Measurements from ENCODE around the gene TSPAN18. TPM values are rescaled to one million over a fixed set of nuclear protein-coding genes. Genes with fewer than 3 reads are reported as not detected.

The TSPAN18 gene
- total RNA-seq, 1 experiment from 2014 or later, result 21.3 TPM

DNA sequence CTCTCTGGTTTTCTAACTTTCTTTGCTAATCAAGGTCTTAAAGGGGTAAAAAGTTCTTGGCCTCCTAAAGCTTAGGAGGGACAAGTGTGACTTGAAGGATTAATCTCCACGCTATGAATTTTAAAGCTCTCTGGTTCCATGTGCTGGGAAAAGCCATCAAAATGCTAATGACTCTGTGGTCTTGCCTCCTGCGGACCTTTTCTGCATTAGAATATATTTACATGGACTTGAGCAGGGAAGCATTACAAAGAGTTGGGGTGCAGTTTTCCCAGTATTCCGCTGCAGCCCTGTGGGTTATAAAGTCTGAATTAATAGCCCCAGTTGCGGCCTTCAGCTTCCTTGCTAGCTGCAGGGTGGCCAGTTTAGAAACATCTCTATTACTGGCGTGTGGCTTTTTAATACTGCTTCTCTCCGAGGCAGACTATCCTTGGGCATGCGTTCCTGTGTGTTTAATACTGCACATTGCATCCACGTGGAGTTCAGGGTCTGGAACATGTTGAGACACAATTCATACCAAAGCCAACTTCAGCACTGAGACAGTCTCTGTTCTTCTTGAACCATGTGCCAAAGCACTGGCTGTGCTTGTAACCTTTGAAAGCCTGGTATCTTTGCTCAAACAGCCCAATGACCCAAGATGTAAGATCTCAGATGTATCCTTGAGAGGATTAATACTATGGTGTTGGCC, 27.3 kb downstream of the TSPAN18 start:
- no peak for DNase-seq (ENCODE audit: low read depth, low spot score)
- TF ChIP-seq, protein P1, sequence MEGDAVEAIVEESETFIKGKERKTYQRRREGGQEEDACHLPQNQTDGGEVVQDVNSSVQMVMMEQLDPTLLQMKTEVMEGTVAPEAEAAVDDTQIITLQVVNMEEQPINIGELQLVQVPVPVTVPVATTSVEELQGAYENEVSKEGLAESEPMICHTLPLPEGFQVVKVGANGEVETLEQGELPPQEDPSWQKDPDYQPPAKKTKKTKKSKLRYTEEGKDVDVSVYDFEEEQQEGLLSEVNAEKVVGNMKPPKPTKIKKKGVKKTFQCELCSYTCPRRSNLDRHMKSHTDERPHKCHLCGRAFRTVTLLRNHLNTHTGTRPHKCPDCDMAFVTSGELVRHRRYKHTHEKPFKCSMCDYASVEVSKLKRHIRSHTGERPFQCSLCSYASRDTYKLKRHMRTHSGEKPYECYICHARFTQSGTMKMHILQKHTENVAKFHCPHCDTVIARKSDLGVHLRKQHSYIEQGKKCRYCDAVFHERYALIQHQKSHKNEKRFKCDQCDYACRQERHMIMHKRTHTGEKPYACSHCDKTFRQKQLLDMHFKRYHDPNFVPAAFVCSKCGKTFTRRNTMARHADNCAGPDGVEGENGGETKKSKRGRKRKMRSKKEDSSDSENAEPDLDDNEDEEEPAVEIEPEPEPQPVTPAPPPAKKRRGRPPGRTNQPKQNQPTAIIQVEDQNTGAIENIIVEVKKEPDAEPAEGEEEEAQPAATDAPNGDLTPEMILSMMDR (IDR thresholded peaks at IDR 0.05), result no peak
- Histone ChIP-seq H3K4me1 (ENCODE audit: control insufficient read depth, insufficient read depth, low read length) (0 out of 2 replicates have a peak, but pooled peaks cover 2% of the 10 kb centered on the region), H3K4me3 (ENCODE audit: low read depth in 2 of 2, low read length in 2 of 2) (no peak overlapping the region), H3K27me3 (ENCODE audit: control insufficient read depth, insufficient read depth, low read length) (0 out of 2 replicates have a peak, but pooled peaks cover 4% of the 10 kb centered on the region), H3K9me3 (ENCODE audit: control insufficient read depth, insufficient read depth, low read depth, low read length) (no peaks in the 10 kb centered on the region), H3K36me3 (ENCODE audit: control insufficient read depth, insufficient read depth, low read length) (no peaks in the 10 kb centered on the region), H3K27ac (ENCODE audit: low read length) (no peak overlapping the region)
- in situ Hi-C loops (cut with HindIII; ENCODE audit: low pct_unique_long_range_greater_than_20kb, low sequenced_read_pairs) (no loop called here), intact Hi-C loops (cut with micrococcal nuclease; ENCODE audit: unreplicated experiment) (no loop called here)
- ChIA-PET POLR2A (no interaction called here), CTCF (interaction anchor here (0.6 kb wide), 1 partner anchor 12 kb away, joined by 3 read pairs; no protein-coding TSS in a partner anchor)
- BruUV-seq (replicated peaks), result no TSS peak
- no peak for ATAC-seq

DNA sequence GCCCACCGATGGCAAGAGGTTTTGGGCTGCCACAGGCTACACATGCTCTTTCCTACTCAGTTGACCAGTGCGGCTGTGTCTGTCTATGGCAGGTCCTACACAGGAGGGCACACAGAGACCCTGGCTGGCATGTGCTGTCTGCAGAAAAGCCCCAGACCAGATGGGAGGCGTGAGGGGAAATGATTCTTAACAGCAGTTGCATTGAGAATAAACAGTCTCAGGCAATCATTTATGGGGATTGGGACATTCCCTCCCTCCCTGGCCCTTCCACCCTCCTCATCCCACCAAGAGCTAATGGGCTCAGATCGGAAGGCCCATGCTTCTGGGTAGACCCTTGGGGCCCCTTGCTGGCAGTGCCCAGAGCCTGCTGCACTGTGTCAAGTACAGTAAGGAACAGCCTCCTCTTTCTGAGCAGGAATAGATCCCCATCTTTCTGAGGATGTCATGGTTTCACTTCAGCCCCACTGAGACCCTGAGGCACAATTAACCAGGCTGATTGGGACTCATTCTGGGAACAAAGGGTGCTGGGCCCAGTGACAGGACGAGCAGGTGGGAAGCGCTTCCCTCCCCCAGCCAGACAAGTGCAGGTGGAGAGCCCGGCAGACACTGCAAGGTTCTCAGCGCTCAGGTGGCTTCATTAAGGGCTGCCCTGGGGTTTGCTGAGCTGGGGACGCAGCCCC, 28.3 kb downstream of the TSPAN18 start:
- DNase-seq (ENCODE audit: low read depth, low spot score) (no peak), ATAC-seq (no peak)
- intact Hi-C loops (cut with micrococcal nuclease; ENCODE audit: unreplicated experiment), result no loop called here
- in situ Hi-C loops (cut with HindIII; ENCODE audit: low pct_unique_long_range_greater_than_20kb, low sequenced_read_pairs), result no loop called here
- Histone ChIP-seq H3K36me3 (ENCODE audit: control insufficient read depth, insufficient read depth, low read length) (no peaks in the 10 kb centered on the region), H3K9me3 (ENCODE audit: control insufficient read depth, insufficient read depth, low read depth, low read length) (no peaks in the 10 kb centered on the region), H3K4me1 (ENCODE audit: control insufficient read depth, insufficient read depth, low read length) (0 out of 2 replicates have a peak, but pooled peaks cover 2% of the 10 kb centered on the region), H3K27me3 (ENCODE audit: control insufficient read depth, insufficient read depth, low read length) (0 out of 2 replicates have a peak, but pooled peaks cover 4% of the 10 kb centered on the region), H3K27ac (ENCODE audit: low read length) (no peak overlapping the region), H3K4me3 (ENCODE audit: low read depth in 2 of 2, low read length in 2 of 2) (no peak overlapping the region)
- POLR2A ChIA-PET, result no interaction called here
- TF ChIP-seq, protein P1 (IDR thresholded peaks at IDR 0.05), result no peak
- TF ChIP-seq TCF7L2 (IDR thresholded peaks at IDR 0.05; ENCODE audit: low read depth, low read length) (no peak), SIN3A (IDR thresholded peaks at IDR 0.05; ENCODE audit: borderline replicate concordance, insufficient read depth, low read depth, low read length) (no peak), POLR2AphosphoS5 (IDR thresholded peaks at IDR 0.05; ENCODE audit: low read depth, low read length) (no peak)
- TF ChIP-seq, protein P2, sequence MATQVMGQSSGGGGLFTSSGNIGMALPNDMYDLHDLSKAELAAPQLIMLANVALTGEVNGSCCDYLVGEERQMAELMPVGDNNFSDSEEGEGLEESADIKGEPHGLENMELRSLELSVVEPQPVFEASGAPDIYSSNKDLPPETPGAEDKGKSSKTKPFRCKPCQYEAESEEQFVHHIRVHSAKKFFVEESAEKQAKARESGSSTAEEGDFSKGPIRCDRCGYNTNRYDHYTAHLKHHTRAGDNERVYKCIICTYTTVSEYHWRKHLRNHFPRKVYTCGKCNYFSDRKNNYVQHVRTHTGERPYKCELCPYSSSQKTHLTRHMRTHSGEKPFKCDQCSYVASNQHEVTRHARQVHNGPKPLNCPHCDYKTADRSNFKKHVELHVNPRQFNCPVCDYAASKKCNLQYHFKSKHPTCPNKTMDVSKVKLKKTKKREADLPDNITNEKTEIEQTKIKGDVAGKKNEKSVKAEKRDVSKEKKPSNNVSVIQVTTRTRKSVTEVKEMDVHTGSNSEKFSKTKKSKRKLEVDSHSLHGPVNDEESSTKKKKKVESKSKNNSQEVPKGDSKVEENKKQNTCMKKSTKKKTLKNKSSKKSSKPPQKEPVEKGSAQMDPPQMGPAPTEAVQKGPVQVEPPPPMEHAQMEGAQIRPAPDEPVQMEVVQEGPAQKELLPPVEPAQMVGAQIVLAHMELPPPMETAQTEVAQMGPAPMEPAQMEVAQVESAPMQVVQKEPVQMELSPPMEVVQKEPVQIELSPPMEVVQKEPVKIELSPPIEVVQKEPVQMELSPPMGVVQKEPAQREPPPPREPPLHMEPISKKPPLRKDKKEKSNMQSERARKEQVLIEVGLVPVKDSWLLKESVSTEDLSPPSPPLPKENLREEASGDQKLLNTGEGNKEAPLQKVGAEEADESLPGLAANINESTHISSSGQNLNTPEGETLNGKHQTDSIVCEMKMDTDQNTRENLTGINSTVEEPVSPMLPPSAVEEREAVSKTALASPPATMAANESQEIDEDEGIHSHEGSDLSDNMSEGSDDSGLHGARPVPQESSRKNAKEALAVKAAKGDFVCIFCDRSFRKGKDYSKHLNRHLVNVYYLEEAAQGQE (IDR thresholded peaks at IDR 0.05; ENCODE audit: insufficient read depth in 1 of 2, low read depth in 2 of 2, low read length in 1 of 2), result no peak
- CTCF ChIA-PET, result interaction anchor here (0.7 kb wide), 1 partner anchor 513 kb away, joined by 3 read pairs; no protein-coding TSS in a partner anchor
- no TSS peak for BruUV-seq (replicated peaks)

All from Panc1 (cell line).